K562 (cell line): ENCODE measurements around the gene PHKG1. TPM values are rescaled to one million over a fixed set of nuclear protein-coding genes. Genes with fewer than 3 reads are reported as not detected.

Experiments used
- CBX1 ChIP-seq: sonication (generic); IDR thresholded peaks from 2 replicates; pipeline ENCODE4 v1.6.1; 2016; ENCODE audit warnings: antibody characterized with exemption, low read depth, mild to moderate bottlenecking
- CTCFL ChIP-seq: IDR thresholded peaks from 2 replicates; pipeline ENCODE4 v1.6.1; 2011; ENCODE audit warnings: borderline replicate concordance, low read depth, mild to moderate bottlenecking, moderate library complexity, low read length; ENCODE audit not compliant: insufficient read depth, poor library complexity, severe bottlenecking
- EGR1 ChIP-seq: fragments of 450-650 bp; conservative IDR thresholded peaks from 2 replicates; pipeline ENCODE4 v1.6.1; 2017; ENCODE audit warnings: mild to moderate bottlenecking
- HMGXB4 ChIP-seq: sonication (generic); formaldehyde crosslinking; IDR thresholded peaks from 2 replicates; pipeline ENCODE4 v1.8.1; 2023; ENCODE audit warnings: mild to moderate bottlenecking, missing genetic modification reagents
- JUND ChIP-seq, 2 experiments: IDR thresholded peaks; 2 replicates in 1 of 2; 3 replicates in 1 of 2; pipeline ENCODE4 v1.6.1; 2011; ENCODE audit warnings: borderline replicate concordance in 2 of 2, low read depth in 2 of 2, low read length in 2 of 2, improper control_type of control experiment in 1 of 2, missing biosample characterization in 1 of 2, missing genetic modification characterization in 1 of 2, missing genetic modification reagents in 1 of 2
- L3MBTL2 ChIP-seq: fragments of 450-650 bp; IDR thresholded peaks from 2 replicates; pipeline ENCODE4 v1.6.1; 2016; ENCODE audit warnings: mild to moderate bottlenecking, moderate library complexity
- MAZ ChIP-seq, 2 experiments: fragments of 450-650 bp in 1 of 2; sonication (generic) in 1 of 2; formaldehyde crosslinking; IDR thresholded peaks in 1 of 2; conservative IDR thresholded peaks in 1 of 2; 2 replicates each; pipeline versions ENCODE4 v1.4.0 to v1.5.0; 2020; ENCODE audit warnings: mild to moderate bottlenecking in 1 of 2, missing genetic modification reagents in 1 of 2
- MCM5 ChIP-seq: fragments of 450-650 bp; IDR thresholded peaks from 2 replicates; pipeline ENCODE4 v1.6.1; 2016; ENCODE audit warnings: low read depth
- MXI1 ChIP-seq: IDR thresholded peaks from 2 replicates; pipeline ENCODE4 v1.6.1; 2011; ENCODE audit warnings: low read depth, mild to moderate bottlenecking, improper control_type of control experiment, low read length
- PHB ChIP-seq: fragments of 250-450 bp; sonication (Bioruptor Pico); IDR thresholded peaks from 2 replicates; pipeline ENCODE4 v1.5.0; 2021
- PML ChIP-seq: IDR thresholded peaks from 2 replicates; pipeline ENCODE4 v1.6.1; 2012; ENCODE audit warnings: low read length, inconsistent platforms
- POLR2G ChIP-seq: fragments of 200-400 bp; formaldehyde crosslinking; IDR thresholded peaks from 2 replicates; pipeline ENCODE4 v1.6.1; 2017; ENCODE audit warnings: low read depth, mild to moderate bottlenecking, antibody characterized with exemption, low read length, moderate library complexity
- SLC30A9 ChIP-seq: fragments of 250-450 bp; sonication (Bioruptor Pico); IDR thresholded peaks from 2 replicates; pipeline ENCODE4 v1.8.0; 2022; ENCODE audit warnings: mild to moderate bottlenecking, moderate library complexity
- ZBTB1 ChIP-seq: sonication (generic); formaldehyde crosslinking; IDR thresholded peaks from 2 replicates; pipeline ENCODE4 v1.8.1; 2023; ENCODE audit warnings: missing genetic modification reagents, low read depth, mild to moderate bottlenecking, borderline replicate concordance
- ZNF140 ChIP-seq: fragments of 250-450 bp; sonication (Bioruptor Pico); IDR thresholded peaks from 2 replicates; pipeline ENCODE4 v1.8.0; 2021; ENCODE audit warnings: moderate library complexity, mild to moderate bottlenecking, inconsistent platforms
- ZNF212 ChIP-seq: fragments of 450-650 bp; formaldehyde crosslinking; IDR thresholded peaks from 2 replicates; pipeline ENCODE4 v1.4.0; 2020; ENCODE audit warnings: mild to moderate bottlenecking
- ZNF23 ChIP-seq: fragments of 250-450 bp; sonication (Bioruptor Pico); IDR thresholded peaks from 2 replicates; pipeline ENCODE4 v1.4.0; 2020; ENCODE audit warnings: mild to moderate bottlenecking
- ZNF518B ChIP-seq: fragments of 250-450 bp; sonication (Bioruptor Pico); IDR thresholded peaks from 2 replicates; pipeline ENCODE4 v1.5.0; 2021; ENCODE audit warnings: mild to moderate bottlenecking, moderate library complexity
- polyA plus RNA-seq, 8 experiments: library from polyadenylated mRNA; depleted of rRNA in 4 of 8; stranded (reverse) in 5 of 8; unstranded in 3 of 8; fragments of >200 nt; fragmentation: Nextera tagmentation in 2 of 8; fragmentation: Illumina TruSeq in 1 of 8; extraction: Ambion mirVana in 2 of 8; extraction: Trizol in 1 of 8; gene quantifications; 2 replicates each; pipeline versions ENCODE4 v1.2.1 to v1.2.3, GENCODE V29; 2011 to 2014; ENCODE audit warnings: inconsistent platforms in 1 of 8, missing spikeins in 1 of 8
- total RNA-seq, 7 experiments: library from RNA; depleted of rRNA in 6 of 7; stranded (reverse); fragments of >200 nt in 6 of 7; fragmentation: Illumina TruSeq in 2 of 7; extraction: Trizol in 2 of 7; gene quantifications; 2 replicates each; pipeline versions ENCODE4 v1.2.1 to v1.2.3, GENCODE V29; 2011 to 2021; ENCODE audit warnings: low replicate concordance in 1 of 7

Gene PHKG1
- total and polyA plus RNA-seq, 9 of the 15 experiments (the other 6 are each of a cell fraction or from before 2014, with no cell fraction given) = 0.10 to 0.83 (median 0.46) TPM

GRCh38 chr7:56063882-56064625 lies 28.7 kb downstream of the PHKG1 start, which contains the start of gene SUMF2 (continued):
- TF ChIP-seq CTCFL = no peak
- peak; percentile 81; the same call in 1 of the 2 replicates for TF ChIP-seq ZNF212 (CRISPR knock-in tag)
- TF ChIP-seq MXI1 = peak; percentile 56
- TF ChIP-seq L3MBTL2 = peak; percentile 68
- TF ChIP-seq EGR1 = peak; percentile 79
- TF ChIP-seq MAZ (CRISPR knock-in tag; conservative IDR thresholded peaks at IDR 0.05 in 1 of 2, IDR thresholded peaks at IDR 0.05 in 1 of 2) = peak; percentile 60 to 93
- no peak for TF ChIP-seq MCM5
- TF ChIP-seq CBX1 = peak; percentile 94
- TF ChIP-seq ZNF518B = peak; percentile 54; the same call in 1 of the 2 replicates
- TF ChIP-seq ZBTB1 (CRISPR knock-in tag) = 0 out of 2 replicates have a peak, but pooled peaks have one; percentile 44
- no peak for TF ChIP-seq SLC30A9 (CRISPR knock-in tag)
- TF ChIP-seq PML = peak; percentile 63; the same call in 1 of the 2 replicates
- TF ChIP-seq ZNF23 (CRISPR knock-in tag) = peak; percentile 49
- peak; percentile 82; the same call in 1 of the 2 replicates for TF ChIP-seq PHB (CRISPR knock-in tag)
- TF ChIP-seq HMGXB4 = peak; percentile 78; the same call in 1 of the 2 replicates
- TF ChIP-seq POLR2G = peak; percentile 97
- TF ChIP-seq ZNF140 (CRISPR knock-in tag) = no peak
- TF ChIP-seq JUND (IDR thresholded peaks at IDR 0.05; ENCODE audit: borderline replicate concordance, low read depth, low read length) = peak; percentile 14; the same call in 1 of the 2 replicates
- TF ChIP-seq JUND (tag; IDR thresholded peaks at IDR 0.05; ENCODE audit: borderline replicate concordance, low read depth, low read length) = peak; percentile 8; the same call in 1 of the 3 replicates
